ENCODE data around the gene ZNF284. TPM values are rescaled to one million over a fixed set of nuclear protein-coding genes. Genes with fewer than 3 reads are reported as not detected.

The ZNF284 gene
- total RNA-seq, 1 experiment from 2014 or later, result 1.7 TPM

GRCh38 chr19:44076325-44076724 is 4.4 kb downstream of the ZNF284 start:
- peaks cover 12% of the 10 kb centered on the region for H3K4me1 Mint-ChIP-seq

GRCh38 chr19:44092108-44092507 is 20.1 kb downstream of the ZNF284 start:
- no peaks in the 10 kb centered on the region for H3K36me3 Mint-ChIP-seq
- H3K9me3 Mint-ChIP-seq, result no peaks in the 10 kb centered on the region
- ATAC-seq (no peak), DNase-seq (ENCODE audit: low spot score) (no peak)
- no peak overlapping the region for H3K4me3 Mint-ChIP-seq
- H3K4me1 Mint-ChIP-seq, result peaks cover 6% of the 10 kb centered on the region
- no peaks in the 10 kb centered on the region; the same call in 1 of the 2 replicates for H3K27me3 Mint-ChIP-seq (ENCODE audit: low read depth)
- POLR2A ChIA-PET, result no interaction called here
- H3K27ac Mint-ChIP-seq, result no peak overlapping the region
- CTCF ChIA-PET, result no interaction called here
- TF ChIP-seq, protein P1, sequence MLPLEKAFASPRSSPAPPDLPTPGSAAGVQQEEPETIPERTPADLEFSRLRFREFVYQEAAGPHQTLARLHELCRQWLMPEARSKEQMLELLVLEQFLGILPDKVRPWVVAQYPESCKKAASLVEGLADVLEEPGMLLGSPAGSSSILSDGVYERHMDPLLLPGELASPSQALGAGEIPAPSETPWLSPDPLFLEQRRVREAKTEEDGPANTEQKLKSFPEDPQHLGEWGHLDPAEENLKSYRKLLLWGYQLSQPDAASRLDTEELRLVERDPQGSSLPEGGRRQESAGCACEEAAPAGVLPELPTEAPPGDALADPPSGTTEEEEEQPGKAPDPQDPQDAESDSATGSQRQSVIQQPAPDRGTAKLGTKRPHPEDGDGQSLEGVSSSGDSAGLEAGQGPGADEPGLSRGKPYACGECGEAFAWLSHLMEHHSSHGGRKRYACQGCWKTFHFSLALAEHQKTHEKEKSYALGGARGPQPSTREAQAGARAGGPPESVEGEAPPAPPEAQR (CRISPR knock-in tag; IDR thresholded peaks at IDR 0.05), result no peak
- no peak for TF ChIP-seq ETV6 (CRISPR knock-in tag; IDR thresholded peaks at IDR 0.05)
- no peak for TF ChIP-seq ZNF425 (CRISPR knock-in tag; conservative IDR thresholded peaks at IDR 0.05)
- TF ChIP-seq, protein P2, sequence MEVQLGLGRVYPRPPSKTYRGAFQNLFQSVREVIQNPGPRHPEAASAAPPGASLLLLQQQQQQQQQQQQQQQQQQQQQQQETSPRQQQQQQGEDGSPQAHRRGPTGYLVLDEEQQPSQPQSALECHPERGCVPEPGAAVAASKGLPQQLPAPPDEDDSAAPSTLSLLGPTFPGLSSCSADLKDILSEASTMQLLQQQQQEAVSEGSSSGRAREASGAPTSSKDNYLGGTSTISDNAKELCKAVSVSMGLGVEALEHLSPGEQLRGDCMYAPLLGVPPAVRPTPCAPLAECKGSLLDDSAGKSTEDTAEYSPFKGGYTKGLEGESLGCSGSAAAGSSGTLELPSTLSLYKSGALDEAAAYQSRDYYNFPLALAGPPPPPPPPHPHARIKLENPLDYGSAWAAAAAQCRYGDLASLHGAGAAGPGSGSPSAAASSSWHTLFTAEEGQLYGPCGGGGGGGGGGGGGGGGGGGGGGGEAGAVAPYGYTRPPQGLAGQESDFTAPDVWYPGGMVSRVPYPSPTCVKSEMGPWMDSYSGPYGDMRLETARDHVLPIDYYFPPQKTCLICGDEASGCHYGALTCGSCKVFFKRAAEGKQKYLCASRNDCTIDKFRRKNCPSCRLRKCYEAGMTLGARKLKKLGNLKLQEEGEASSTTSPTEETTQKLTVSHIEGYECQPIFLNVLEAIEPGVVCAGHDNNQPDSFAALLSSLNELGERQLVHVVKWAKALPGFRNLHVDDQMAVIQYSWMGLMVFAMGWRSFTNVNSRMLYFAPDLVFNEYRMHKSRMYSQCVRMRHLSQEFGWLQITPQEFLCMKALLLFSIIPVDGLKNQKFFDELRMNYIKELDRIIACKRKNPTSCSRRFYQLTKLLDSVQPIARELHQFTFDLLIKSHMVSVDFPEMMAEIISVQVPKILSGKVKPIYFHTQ (CRISPR knock-in tag; IDR thresholded peaks at IDR 0.05), result no peak
- TF ChIP-seq SP1 (CRISPR knock-in tag; conservative IDR thresholded peaks at IDR 0.05), result no peak
- no peak for TF ChIP-seq ZNF121 (CRISPR knock-in tag; IDR thresholded peaks at IDR 0.05)
- TF ChIP-seq JAZF1 (CRISPR knock-in tag; IDR thresholded peaks at IDR 0.05), result no peak
- TF ChIP-seq MYBL2 (CRISPR knock-in tag; IDR thresholded peaks at IDR 0.05), result no peak
- TF ChIP-seq HMGXB4 (CRISPR knock-in tag; IDR thresholded peaks at IDR 0.05), result no peak
- no peak for TF ChIP-seq NFATC4 (CRISPR knock-in tag; IDR thresholded peaks at IDR 0.05)

More at GRCh38 chr19:44076325-44076724, 4.4 kb downstream of the ZNF284 start:
- ATAC-seq (no peak), DNase-seq (ENCODE audit: low spot score) (no peak)
- Mint-ChIP-seq H3K4me3 (no peak overlapping the region), H3K27me3 (ENCODE audit: low read depth) (peaks cover 17% of the 10 kb centered on the region), H3K27ac (no peak overlapping the region), H3K9me3 (peaks cover 8% of the 10 kb centered on the region), H3K36me3 (peaks cover 19% of the 10 kb centered on the region)
- CTCF ChIA-PET, result no interaction called here
- POLR2A ChIA-PET, result no interaction called here
- no peak for TF ChIP-seq PRRX2 (CRISPR knock-in tag; IDR thresholded peaks at IDR 0.05)
- TF ChIP-seq NR3C1 (CRISPR knock-in tag; conservative IDR thresholded peaks at IDR 0.05; ENCODE audit: low read depth), result no peak
- TF ChIP-seq ZMAT4 (CRISPR knock-in tag; IDR thresholded peaks at IDR 0.05), result no peak
- TF ChIP-seq ESRRA (CRISPR knock-in tag; IDR thresholded peaks at IDR 0.05; ENCODE audit: borderline replicate concordance), result no peak
- TF ChIP-seq TP53 (CRISPR knock-in tag; IDR thresholded peaks at IDR 0.05), result no peak
- TF ChIP-seq, protein P3, sequence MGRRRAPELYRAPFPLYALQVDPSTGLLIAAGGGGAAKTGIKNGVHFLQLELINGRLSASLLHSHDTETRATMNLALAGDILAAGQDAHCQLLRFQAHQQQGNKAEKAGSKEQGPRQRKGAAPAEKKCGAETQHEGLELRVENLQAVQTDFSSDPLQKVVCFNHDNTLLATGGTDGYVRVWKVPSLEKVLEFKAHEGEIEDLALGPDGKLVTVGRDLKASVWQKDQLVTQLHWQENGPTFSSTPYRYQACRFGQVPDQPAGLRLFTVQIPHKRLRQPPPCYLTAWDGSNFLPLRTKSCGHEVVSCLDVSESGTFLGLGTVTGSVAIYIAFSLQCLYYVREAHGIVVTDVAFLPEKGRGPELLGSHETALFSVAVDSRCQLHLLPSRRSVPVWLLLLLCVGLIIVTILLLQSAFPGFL (CRISPR knock-in tag; IDR thresholded peaks at IDR 0.05; ENCODE audit: borderline replicate concordance), result no peak
- no peak for TF ChIP-seq E2F1 (CRISPR knock-in tag; IDR thresholded peaks at IDR 0.05)
- TF ChIP-seq FOXP1 (CRISPR knock-in tag; IDR thresholded peaks at IDR 0.05; ENCODE audit: borderline replicate concordance), result no peak
- TF ChIP-seq USF1 (CRISPR knock-in tag; IDR thresholded peaks at IDR 0.05), result no peak
- TF ChIP-seq, protein P4, sequence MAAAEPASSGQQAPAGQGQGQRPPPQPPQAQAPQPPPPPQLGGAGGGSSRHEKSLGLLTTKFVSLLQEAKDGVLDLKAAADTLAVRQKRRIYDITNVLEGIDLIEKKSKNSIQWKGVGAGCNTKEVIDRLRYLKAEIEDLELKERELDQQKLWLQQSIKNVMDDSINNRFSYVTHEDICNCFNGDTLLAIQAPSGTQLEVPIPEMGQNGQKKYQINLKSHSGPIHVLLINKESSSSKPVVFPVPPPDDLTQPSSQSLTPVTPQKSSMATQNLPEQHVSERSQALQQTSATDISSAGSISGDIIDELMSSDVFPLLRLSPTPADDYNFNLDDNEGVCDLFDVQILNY (CRISPR knock-in tag; IDR thresholded peaks at IDR 0.05), result no peak
- no peak for TF ChIP-seq NR2C2 (CRISPR knock-in tag; IDR thresholded peaks at IDR 0.05)
- no peak for TF ChIP-seq ZNF396 (CRISPR knock-in tag; IDR thresholded peaks at IDR 0.05; ENCODE audit: borderline replicate concordance)
- TF ChIP-seq ETV6 (CRISPR knock-in tag; IDR thresholded peaks at IDR 0.05), result no peak
- no peak for TF ChIP-seq ZNF232 (CRISPR knock-in tag; IDR thresholded peaks at IDR 0.05)
- no peak for TF ChIP-seq GRHL2 (CRISPR knock-in tag; IDR thresholded peaks at IDR 0.05; ENCODE audit: insufficient replicate concordance, severe bottlenecking)
